SU-DHL-6 (cell line): ENCODE data around the gene SEMA4A.

ENCODE experiments used
- CTCF ChIP-seq: fragments of 200-600 bp; sonication (generic); IDR thresholded peaks from one replicate; pipeline ENCODE4 v1.5.1; 2017; ENCODE audit warnings: antibody characterized with exemption, mild to moderate bottlenecking, low read length, moderate library complexity; ENCODE audit not compliant: insufficient read depth, poor library complexity, severe bottlenecking
- EZH2phosphoT487 ChIP-seq: fragments of 200-600 bp; sonication (generic), shearing (Covaris generic); conservative IDR thresholded peaks from 2 replicates; pipeline ENCODE4 v1.6.1; 2018; ENCODE audit warnings: mild to moderate bottlenecking, antibody characterized with exemption, low read length, moderate library complexity, mixed read lengths

GRCh38 chr1:156196445-156196844 lies 43.1 kb downstream of the SEMA4A start:
- TF ChIP-seq CTCF (no peak), EZH2phosphoT487 (no peak)
